HS-27A (cell line): ENCODE data around the gene ANKRD55.
"Not testable (repeated sequence)": the region's sequence is repeated elsewhere in the genome, so short reads cannot be mapped to it uniquely, and the experiment has no call there.

ENCODE experiments used
- DNase-seq: peaks from one replicate; pipeline ENCODE4 v3.0.0-alpha.2; 2012; ENCODE audit warnings: low read depth, missing footprints

ANKRD55 gene

GRCh38 chr5:56144211-56144610, 88.9 kb downstream of the ANKRD55 start:
- DNase-seq: no peak

DNA sequence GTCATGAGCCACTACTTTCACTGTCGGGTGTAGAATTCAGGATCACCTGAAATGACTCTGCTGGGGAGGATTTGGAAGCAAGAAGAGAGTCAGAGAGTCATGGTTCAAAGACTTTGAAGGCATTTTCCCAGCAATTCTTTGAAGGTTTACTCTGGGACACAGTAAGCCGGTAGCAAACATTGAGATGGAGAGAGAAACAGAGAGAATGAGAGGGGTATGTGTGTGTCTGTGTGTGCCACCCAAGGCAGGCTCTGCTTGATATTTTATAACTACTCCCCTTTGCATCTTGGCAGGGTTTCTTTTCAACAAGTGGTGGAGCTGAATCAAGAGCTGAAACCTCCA, 89.8 kb downstream of the ANKRD55 start:
- no peak for DNase-seq

DNA sequence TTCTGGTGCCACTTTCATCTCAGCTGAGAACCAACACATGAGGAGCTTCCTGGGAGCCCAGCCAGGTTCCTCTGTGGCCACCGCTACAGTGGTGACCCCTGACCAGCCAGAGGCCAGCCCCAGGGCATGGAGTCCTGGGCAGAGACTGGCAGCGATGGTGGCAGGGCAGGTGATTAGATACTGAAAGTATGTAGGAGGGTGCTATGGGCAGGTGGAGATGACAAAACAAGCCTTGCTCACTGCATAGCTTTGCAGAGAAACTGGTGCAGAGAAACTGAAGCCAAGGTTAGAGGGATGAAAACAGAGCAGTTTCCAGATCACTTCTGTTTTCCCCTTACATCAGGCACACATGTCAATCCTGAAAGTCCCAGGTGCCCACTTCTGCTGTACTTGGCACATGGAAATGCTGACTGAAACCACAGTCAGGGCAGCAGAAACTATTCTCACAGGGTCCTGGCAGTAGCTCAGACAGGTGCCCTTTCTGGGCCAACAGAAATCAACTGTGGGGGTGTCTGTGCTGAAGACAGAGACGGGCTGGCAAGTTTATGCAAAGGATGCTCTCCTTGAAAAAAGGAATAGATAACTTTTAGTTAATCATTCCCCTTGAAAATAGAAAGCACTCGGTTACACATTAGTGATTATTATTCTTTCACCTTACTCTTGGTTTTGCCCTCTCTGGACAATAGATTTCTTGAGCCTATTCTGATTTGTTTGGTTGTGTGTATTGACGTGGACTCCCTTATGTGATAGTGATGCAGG, 90.3 kb downstream of the ANKRD55 start:
- DNase-seq: no peak

DNA sequence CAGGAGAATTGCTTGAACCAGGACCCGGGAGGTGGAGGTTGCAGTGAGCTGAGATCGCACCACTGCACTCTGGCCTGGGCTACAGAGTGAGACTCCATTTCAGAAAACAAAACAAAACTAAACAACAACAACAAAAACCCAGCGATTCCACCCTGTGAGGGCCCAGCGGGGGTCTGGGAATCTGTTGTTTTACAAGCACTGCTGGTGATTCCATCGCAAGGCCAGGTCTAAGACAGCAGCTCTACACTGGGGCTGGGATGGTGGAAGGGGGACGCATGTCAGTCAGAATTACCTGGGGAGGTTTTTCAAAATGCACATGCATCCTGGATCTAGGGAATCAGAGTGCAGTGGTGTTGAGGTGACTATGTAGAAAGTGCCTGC, 90.9 kb downstream of the ANKRD55 start:
- DNase-seq: no peak

GRCh38 chr5:56140073-56140472, 93.1 kb downstream of the ANKRD55 start:
- DNase-seq: no peak

DNA sequence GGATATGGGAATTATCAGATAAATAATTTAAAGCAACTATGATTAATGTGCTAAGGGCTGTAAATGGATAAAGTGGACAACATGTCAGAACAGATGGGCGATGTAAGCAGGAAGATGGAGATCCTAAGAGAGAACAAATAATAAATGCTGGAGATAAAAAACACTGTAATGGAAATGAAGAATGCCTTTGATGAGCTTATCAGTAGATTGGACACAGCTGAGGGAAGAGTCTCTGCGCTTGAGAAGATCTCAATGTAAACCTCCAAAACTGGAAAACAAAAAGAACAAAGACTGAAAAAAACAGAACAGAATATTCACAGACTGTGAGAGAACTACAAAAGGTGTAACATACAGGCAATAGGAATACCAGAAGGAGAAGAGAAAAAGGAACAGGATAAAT, 102.5 kb downstream of the ANKRD55 start:
- DNase-seq: no peak

- DNase-seq: no peak
These were observed 103.8 kb downstream of the ANKRD55 start for GRCh38 chr5:56129288-56129687.

DNA sequence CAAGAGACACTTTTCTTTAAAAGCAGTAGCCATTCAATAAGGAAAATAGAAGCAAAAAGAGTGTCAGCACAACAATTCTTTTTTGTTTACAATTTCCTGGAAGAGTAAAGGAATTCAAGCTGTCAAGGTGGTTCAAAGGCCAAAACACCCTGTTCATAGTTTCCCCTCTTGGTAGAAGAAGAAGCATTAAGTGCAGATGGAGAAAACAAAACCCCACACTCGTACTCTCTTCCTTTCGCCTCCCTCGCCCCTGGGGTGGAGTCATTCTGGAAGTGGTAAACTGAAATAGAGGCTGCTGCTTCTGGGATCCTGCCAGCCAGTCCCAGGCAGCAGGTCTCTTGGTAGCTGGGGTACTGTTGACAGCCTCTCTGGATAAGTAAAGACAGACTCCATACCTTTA, 105.0 kb downstream of the ANKRD55 start:
- no peak for DNase-seq

GRCh38 chr5:56126487-56127179, 106.5 kb downstream of the ANKRD55 start:
- DNase-seq: no peak

GRCh38 chr5:56123531-56124243, 109.4 kb downstream of the ANKRD55 start:
- DNase-seq: peak; percentile 77

DNA sequence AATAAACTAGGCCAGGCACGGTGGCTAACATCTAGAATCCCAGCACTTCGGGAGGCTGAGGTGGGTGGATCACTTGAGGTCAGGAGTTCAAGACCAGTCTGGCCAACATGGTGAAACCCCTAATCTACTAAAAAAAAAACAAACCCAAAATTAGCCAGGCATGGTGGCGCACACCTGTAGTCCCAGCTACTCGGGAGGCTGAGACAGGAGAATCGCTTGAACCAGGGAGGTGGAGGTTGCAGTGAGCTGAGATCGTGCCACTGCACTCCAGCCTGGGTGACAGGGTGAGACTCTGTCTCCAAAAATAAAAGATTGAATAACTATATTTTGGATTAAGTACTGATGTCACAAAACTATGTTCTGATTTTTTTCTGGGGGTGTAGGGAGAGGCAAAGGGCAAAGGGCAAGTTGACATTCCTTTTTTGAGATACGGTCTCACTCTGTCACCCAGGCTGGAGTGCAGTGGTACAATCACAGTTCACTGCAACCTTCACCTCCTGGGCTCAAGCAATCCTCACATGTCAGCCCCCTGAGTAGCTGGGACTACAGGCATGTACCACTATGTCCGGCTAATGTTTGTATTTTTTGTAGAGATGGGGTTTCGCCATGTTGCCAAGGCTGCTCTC, 110.7 kb downstream of the ANKRD55 start:
- DNase-seq: not testable (repeated sequence)

- no peak for DNase-seq
These were observed 114.1 kb downstream of the ANKRD55 start for GRCh38 chr5:56119050-56119449.

DNA sequence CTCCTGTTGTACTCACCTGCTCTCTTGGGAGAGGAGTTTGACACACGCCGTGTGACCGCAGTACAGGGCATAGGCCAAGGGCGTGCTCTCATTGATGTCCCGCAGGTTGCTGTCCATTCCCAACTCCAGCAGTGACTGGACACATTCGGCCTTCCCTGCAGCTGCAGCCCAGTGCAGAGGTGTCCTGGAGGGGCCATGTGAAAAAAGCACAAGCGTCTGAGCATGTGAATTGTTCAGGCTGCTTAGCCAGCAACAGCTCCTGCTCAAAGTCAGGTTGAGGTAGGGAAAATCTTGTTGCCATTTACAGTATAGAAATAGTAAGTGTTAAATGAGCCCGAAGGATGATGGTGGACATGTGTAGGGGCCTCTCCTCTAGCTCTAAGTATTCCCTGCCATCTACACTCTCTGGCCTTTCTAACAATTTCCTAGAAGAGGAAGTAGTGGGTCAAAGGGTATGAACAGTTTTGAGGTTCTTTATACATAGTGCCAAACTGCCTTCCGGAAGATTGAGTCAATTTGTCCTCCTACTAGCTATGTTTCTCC, 116.5 kb downstream of the ANKRD55 start:
- DNase-seq: no peak

DNA sequence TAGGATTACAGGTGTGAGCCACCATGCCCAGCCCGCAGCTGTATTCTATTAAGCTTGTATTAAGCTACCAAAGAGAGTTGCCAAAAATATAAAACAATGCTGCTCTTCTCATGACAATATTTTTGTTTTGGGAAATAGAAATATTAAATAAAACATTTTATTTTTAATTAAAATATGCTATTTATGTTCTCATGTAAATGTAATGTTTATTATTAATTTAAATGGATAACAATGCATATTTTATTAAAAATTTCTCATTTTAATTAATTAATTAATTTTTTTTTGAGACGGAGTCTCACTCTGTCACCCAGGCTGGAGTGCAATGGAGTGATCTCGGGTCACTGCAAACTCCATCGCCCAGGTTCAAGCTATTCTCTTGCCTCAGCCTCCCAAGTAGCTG, 117.5 kb downstream of the ANKRD55 start:
- DNase-seq: no peak

DNA sequence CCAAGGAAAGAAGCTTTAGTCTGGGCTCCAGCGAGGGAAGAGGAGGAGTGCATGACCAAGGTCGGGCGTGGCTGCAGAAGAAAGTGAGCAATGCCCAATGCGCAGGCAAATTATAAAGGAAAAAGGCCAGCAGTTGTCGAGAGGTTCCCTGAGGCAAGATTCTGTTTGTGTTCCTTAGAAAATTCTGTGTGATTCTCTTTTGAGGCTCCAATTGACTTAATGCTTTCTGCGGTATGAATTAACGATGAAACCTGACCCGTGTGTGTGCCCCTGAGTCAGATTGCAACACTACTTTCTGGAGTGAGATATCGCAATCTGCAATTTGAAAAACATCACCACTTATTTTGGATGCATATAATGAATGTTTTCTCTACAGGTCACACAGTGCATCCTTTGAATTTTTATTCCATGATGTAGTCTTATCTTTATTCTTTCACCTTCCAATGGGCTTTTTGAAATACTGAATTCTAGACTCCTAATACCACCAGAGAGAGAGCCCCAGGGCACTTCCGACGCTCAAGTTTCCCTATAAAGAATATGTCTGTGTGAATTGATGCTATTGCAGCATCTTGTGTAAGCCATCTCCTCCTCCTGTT, 120.5 kb downstream of the ANKRD55 start:
- no peak for DNase-seq

- DNase-seq: no peak
These were observed 121.7 kb downstream of the ANKRD55 start for GRCh38 chr5:56111404-56111781.

DNA sequence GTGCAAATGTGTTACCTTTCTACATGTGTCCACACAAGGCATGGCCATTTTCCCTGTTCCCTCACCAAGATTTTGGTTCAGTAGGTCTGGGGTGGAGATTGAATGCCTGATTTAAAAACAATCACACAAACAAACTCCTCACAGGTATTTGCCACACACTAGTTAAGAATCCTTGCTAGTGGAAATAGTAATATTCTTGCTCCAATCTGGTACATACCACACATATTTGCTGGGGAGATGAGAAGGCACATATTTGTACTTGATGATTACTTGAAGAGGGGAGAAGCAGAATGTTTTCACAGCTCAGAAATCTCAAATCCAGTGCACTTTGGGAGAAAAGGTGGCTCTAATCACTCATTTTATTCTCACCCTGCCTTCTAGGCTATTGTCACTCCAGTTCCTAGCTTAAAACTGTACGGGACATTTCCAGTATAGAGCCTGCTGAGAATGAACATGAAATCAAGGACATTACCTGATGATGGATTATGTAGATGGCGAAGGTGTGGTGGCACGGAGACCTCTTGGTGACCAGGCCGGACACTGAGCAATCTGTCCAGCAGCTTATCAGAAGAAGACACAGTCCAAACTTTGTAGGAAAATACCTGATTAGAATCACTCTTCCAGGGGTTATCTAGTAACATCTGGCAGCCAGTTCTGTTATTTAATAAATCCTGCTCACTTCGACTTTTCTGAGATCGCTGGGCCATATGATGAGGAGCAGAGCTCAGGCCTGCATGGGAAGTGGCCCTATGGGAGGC, 122.3 kb downstream of the ANKRD55 start:
- no peak for DNase-seq

GRCh38 chr5:56108246-56108645, 124.9 kb downstream of the ANKRD55 start:
- DNase-seq: no peak

GRCh38 chr5:56106837-56107236, 126.3 kb downstream of the ANKRD55 start:
- no peak for DNase-seq

DNA sequence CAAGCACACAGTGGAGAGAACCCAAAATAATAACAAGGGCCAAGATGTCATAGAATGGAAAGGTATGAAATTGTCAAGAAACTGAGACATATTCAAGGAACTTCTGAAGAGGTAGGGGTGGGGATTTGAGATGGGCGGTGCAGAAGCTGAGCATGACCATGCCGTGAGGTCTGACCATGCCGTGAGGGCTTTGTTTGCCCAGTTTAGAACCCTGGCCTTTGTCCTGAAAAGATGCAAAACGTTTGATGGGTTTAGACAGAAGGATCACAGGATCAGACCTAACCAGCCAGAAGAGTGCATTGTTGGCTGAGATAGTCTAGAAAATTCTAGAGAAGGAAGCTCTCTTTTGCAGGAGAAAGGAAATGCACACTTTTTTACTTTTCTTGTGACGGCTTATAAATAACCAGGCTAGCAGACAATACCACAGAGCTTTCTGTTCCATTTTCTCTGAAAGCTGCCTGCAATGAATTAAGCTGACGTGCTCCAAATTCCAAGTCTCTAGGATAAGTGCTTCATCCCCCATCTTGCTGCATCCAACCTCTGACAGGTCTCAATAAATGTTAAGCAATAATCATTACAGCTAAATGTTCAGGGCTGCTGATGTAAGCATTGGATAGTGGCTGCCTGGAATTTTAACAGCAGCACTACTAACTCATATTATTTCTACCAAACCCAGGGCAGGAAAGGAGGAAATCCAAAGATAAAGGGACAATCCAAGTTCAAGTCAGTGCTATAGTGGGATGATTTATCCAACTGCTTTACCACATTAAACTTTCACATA, 127.4 kb downstream of the ANKRD55 start:
- DNase-seq: no peak

DNA sequence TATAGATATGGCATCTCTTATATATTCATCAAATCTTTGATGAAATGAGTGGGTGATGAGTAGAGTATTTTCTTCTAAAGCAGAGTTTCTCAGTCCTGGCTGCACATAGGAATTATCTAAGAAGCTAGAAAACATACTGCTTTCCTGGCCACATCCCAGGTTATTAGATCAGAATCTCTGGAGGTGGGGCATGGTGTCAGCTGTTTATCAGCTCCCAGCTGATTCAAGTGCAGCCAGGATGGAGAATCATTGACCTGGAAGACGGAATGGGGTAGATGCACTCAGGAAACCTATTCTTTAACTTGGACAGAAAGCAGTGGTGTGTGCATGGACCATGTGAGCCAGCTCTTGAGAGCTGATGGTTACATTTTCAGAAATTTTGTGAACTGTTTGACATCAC, 130.2 kb downstream of the ANKRD55 start:
- DNase-seq: no peak
